Liver (tissue), 2 donors: ENCODE results near the gene FNDC10.

ENCODE experiments used
- TF ChIP-seq, protein P1 (sequence below): IDR thresholded peaks from 2 replicates; pipeline ENCODE4 v1.6.1; 2016; ENCODE audit warnings: antibody characterized with exemption
- TF ChIP-seq, protein P2 (sequence below): fragments of 150-350 bp; IDR thresholded peaks from 2 replicates; pipeline ENCODE4 v1.5.1; 2017; ENCODE audit warnings: improper control_type of control experiment, low read depth, low read length; ENCODE audit not compliant: missing input control
- donor health status: healthy.

- TF ChIP-seq, protein P1, sequence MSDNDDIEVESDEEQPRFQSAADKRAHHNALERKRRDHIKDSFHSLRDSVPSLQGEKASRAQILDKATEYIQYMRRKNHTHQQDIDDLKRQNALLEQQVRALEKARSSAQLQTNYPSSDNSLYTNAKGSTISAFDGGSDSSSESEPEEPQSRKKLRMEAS, result no peak
- TF ChIP-seq, protein P2, sequence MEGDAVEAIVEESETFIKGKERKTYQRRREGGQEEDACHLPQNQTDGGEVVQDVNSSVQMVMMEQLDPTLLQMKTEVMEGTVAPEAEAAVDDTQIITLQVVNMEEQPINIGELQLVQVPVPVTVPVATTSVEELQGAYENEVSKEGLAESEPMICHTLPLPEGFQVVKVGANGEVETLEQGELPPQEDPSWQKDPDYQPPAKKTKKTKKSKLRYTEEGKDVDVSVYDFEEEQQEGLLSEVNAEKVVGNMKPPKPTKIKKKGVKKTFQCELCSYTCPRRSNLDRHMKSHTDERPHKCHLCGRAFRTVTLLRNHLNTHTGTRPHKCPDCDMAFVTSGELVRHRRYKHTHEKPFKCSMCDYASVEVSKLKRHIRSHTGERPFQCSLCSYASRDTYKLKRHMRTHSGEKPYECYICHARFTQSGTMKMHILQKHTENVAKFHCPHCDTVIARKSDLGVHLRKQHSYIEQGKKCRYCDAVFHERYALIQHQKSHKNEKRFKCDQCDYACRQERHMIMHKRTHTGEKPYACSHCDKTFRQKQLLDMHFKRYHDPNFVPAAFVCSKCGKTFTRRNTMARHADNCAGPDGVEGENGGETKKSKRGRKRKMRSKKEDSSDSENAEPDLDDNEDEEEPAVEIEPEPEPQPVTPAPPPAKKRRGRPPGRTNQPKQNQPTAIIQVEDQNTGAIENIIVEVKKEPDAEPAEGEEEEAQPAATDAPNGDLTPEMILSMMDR, result no peak
These were observed 28.2 kb upstream of the FNDC10 start for GRCh38 chr1:1627829-1628753.
